HCEC 1CT (cell line): ENCODE results near the gene NUDT22.

Source experiments
- DNase-seq: peaks from one replicate; pipeline ENCODE4 v3.0.0-alpha.2; 2017

NUDT22 gene

GRCh38 chr11:64229744-64230170 is 3.7 kb downstream of the NUDT22 start:
- no peak for DNase-seq

GRCh38 chr11:64230171-64230984 is 4.3 kb downstream of the NUDT22 start, which contains the start of gene DNAJC4:
DNAJC4 (plus strand) TSS chr11:64230548; CDS start chr11:64230855, 307 bp downstream.
- peak; percentile 71 for DNase-seq

- DNase-seq = no peak
These were observed 4.9 kb downstream of the NUDT22 start for GRCh38 chr11:64230985-64231365.

DNA sequence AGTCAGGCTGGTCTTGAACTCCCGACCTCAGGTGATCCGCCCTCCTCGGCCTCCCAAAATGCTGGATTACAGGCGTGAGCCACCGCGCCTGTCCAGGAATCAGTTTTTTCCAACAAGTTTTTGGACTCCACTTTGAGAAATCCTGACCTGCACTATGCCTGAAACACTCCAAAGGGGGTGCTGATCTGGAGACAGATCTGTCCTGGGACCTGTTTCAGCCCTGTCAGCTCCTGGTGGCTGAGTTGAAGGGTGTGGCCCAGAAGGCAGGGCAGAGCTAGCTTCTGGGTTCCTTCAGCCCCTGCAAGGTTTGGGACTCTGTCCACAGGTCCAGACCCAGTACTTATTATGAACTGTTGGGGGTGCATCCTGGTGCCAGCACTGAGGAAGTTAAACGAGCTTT is 5.5 kb downstream of the NUDT22 start:
- DNase-seq = no peak

DNA sequence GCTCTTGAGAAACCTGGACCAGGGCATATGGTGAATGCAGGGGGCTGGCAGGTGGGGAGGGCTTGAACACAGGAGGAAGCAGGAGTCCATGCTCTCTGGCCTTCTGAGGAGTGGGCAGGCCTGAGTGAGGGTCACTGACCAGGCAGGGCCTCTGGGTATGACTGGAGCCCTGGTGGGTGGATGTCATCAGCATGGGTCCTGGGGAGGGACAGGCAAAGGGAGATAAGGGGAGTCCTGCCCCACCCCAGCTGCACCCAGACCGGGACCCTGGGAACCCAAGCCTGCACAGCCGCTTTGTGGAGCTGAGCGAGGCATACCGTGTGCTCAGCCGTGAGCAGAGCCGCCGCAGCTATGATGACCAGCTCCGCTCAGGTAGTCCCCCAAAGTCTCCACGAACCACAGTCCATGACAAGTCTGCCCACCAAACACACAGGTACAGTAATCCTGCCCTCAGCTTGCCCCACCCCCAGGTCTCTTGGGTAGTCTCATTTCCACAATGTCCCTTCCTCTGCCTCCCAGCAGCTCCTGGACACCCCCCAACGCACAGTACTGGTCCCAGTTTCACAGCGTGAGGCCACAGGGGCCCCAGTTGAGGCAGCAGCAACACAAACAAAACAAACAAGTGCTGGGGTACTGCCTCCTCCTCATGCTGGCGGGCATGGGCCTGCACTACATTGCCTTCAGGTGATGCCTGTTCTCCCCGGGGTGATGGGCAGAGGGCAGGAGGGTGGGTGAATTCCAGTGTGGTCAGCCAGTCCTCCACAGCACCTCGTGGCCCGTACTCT is 6.3 kb downstream of the NUDT22 start:
- DNase-seq = no peak

DNA sequence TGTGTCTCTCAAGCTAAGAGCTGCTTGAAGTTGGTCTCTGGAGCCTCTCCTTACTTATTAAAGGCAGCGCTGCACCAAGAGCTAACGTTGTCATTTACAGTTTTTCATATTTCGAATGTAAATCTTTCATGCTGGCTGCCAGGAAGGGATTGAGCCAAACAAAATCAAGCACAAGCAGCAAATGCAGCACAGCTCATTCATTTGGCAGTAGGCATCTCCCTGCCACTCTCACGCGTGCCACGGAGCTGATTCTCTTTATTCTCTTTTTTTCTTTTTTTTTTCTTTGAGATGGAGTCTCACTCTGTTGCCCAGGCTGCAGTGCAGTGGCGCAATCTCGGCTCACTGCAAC is 6.9 kb downstream of the NUDT22 start:
- DNase-seq = no peak

DNA sequence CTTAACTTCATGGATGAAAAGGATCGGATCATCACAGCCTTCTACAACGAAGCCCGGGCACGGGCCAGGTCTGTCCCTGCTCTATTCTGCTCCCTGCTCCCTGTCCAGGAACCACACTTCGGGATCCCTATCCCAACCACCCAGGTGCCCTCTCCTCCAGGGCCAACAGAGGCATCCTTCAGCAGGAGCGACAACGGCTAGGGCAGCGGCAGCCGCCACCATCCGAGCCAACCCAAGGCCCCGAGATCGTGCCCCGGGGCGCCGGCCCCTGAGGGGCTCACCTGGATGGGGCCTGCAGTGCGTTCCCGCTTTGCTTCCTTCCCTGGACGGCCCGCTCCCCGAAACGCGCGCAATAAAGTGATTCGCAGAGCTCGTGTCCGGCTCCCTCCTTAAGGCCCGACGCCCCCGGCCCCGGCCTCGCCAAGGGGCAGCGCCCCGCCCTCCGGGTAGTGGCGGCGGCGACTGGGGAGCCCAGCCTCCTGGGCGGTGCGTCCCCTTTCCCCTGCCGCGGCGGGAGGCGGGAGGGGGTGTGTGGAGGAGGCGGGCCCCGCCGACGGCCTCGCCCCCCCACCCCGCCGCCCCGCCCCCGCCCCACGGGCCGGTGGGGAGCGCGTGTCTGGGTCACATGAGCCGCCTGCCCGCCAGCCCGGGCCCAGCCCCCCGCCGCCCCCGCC is 8.0 kb downstream of the NUDT22 start, which contains the start of gene VEGFB:
Gene VEGFB, plus strand, starts transcription at position 672 of the 674 bp plus-strand sequence. CDS start 250 bp downstream, outside the sequence.
- no peak for DNase-seq

DNA sequence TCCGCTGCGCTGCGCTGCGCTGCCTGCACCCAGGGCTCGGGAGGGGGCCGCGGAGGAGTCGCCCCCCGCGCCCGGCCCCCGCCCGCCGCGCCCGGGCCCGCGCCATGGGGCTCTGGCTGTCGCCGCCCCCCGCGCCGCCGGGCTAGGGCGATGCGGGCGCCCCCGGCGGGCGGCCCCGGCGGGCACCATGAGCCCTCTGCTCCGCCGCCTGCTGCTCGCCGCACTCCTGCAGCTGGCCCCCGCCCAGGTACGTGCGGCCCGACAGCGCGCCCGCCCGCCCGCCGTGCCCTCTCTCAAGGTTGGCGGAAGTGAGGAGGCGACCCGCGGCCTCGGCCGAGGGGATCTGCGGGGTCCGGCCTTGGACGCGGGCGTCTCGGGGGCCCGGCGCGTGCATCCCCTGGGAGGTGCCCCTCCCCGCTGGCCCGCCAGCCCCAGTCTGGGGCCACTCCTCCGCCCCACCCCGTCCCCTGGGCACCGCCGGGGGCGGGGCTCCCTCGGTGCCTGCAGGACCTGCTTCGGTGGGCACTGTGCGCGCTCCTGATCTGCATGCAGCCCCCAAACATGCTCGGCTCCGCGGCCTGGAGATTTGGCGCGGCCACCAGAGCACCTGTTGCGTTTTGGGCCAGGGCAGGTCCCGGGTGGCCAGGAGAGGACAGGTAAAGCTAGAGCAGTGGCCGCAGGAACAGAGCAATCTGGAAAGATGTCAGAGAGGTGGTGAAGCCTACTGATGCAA is 8.7 kb downstream of the NUDT22 start:
- no peak for DNase-seq

DNA sequence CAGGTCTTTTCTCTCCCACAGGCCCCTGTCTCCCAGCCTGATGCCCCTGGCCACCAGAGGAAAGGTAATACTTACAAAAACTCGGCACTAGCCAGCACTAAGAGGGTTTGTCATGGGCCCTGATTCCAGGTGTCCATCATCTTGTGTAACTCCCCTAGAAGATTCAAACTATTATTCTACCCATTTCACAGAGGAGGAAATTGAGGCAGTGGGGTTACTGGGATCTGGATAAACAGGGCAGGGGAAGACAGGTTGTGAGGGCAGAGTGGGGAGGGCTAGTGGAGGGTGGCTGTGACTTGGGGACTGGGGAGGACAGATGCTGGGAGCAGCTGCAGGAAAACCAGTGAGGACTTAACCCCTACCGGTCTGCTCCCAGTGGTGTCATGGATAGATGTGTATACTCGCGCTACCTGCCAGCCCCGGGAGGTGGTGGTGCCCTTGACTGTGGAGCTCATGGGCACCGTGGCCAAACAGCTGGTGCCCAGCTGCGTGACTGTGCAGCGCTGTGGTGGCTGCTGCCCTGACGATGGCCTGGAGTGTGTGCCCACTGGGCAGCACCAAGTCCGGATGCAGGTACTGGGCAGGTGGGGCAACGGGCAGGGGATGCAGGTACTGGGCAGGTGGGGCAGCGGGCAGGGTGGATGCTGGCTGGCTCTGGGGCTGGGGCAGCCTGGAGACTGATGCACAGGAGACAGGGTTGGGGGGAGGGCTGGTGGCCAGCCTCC is 9.5 kb downstream of the NUDT22 start:
- DNase-seq = no peak

DNA sequence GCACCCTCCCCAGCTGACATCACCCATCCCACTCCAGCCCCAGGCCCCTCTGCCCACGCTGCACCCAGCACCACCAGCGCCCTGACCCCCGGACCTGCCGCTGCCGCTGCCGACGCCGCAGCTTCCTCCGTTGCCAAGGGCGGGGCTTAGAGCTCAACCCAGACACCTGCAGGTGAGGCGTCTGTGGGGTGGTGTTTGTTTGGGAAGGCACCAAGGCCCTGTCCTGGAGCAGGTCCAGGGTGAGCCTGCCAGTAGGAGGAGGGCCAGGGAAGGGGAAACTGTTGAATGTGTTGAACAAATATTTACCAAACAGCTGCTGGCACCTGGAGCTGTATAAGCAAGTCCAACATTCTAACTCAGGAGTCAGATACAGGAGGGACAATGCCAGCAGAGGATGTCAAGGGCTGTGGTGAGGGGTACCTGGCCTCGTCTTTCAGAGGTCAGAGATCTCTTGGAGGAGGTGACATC is 11.4 kb downstream of the NUDT22 start:
- no peak for DNase-seq

DNA sequence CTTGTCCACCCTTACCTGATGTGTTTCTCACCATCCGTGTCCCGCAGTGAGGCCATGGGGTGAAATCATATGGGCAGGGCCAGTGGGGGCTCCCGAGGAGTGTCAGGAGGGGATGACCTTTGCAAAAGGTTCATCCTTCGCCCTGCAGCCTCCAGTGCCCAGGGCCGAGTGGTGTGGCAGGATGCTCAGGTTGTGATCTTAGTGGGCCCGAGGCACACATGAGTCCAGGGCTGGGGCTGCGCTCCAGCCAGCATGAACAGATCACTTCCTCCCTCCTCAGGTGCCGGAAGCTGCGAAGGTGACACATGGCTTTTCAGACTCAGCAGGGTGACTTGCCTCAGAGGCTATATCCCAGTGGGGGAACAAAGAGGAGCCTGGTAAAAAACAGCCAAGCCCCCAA is 12.0 kb downstream of the NUDT22 start:
- no peak for DNase-seq

GRCh38 chr11:64238999-64239398 is 12.9 kb downstream of the NUDT22 start:
- no peak for DNase-seq

- no peak for DNase-seq
These were observed 13.8 kb downstream of the NUDT22 start for GRCh38 chr11:64239662-64240434.

DNA sequence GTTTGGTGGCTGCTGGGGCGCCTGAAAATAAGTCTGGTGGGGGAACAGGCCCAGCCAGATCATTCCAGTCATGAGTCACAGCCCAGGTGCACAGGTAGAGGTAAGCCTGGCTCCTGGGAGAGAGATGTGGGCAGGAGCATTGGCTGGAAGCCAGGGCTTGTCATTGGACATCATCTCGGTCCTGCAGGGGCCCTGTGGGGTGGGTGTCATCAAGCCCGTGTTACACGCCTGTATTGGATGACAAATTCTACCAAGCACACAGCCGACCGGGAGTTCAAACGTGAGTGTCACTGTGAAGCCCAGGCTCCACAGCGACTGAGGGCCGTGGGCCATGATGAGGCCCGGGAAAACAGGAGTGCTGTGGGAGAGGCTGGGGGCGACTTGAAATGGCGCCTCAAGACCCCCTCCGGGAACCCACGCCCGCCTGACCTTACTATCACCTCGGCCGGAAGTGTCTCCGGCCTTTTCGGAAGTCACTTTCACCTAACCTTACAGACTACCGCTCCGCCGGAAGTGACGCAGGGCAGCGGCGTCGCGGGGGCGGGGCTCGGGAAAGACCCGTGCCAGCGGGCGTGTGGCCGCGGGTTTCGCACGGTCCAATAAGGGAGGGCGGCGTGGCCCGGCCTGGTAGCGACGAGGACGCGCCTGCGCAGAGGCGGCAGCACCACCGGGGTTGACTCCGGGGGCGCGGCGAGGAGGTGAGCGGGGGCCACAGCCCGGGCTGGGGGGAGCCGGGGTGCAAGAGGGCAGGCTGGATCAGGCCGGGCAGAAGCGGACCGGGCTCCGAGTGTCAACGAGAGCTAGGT is 14.6 kb downstream of the NUDT22 start, which contains the start of gene FKBP2:
Gene FKBP2, plus strand, starts transcription at position 661 of the 806 bp plus-strand sequence. CDS start 1,293 bp downstream, outside the sequence.
- peak; percentile 94 for DNase-seq

DNA sequence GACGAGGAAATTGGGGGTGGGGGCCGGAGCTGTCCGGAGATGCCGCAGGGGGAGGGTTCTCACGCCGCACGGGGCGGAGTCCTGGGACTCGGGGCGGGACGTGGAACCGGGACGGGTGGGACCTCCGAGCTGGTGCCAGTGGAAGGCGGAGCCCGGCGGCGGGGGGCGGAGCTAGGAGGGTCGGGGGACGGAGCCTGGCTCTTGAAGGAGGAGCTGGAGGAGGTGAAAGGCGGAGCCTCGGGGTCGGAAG is 15.1 kb downstream of the NUDT22 start:
- DNase-seq = peak; percentile 99

DNA sequence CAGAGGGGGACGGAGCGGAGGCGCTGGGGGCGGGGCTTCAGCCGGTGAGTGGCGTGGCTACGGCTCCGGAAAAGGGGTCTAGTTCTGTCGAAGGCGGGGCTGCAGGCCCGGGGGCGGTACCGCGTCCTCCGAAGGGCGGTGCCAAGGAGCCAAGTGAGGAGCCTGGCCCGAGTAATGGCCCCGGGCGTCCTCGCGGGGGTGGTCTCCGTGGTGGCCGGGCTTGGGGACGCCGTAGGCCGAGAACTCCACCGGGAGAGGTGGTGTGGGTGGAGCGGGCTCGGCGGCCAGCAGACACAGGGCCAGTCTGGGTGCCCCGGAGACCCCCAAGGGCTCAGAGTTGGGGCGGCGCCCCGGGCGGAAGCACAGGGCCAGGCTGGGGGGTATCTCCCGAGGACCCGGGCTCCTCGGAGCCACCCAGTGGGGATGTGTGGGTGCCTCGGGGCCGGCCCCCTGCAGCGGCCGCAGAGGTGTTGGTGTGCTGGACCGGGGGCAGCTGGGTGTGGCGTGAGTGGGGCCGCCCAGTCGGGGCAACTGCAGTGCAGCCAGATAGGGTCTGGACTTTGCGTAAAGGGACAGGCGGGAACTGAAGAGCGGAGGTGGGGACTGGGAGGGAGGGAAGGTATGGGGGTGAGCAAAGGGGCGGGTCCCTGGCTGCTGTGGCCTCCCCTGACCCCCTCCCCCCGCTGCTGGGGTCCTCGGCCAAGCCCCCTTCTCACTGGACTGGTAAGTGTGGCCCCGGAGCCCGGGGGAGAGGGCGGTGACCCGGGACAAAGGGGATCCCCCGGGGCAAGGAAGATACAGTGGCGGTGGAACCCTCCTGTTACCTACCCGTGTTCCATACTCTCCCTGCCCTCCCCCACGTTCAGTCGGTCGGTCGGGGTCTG is 15.7 kb downstream of the NUDT22 start:
- peak; percentile 20 for DNase-seq

DNA sequence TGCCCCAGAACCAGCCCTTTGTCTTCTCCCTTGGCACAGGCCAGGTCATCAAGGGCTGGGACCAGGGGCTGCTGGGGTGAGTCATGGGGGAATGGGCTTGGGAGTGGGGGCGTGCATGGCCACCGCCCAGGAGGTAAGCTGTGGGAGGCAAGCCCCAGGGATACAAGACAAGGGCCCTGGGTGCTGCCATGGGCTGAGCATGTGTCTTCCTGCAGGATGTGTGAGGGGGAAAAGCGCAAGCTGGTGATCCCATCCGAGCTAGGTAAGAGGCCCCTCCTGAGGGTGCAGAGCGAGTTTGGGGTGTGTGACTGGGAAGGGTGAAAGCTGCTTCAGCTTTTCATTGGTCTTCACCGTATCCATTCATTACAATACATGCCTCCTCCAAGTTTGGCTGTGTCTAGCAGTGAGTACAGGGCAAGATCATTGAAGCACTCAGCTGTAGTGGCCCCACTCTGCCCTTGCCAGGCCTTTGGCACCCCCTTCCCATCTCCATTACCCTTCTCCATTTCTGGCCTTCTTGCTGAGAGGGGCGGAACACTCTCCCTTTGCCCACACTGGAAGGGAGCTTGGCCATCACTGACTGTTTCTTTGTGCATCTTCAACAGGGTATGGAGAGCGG is 17.3 kb downstream of the NUDT22 start:
- no peak for DNase-seq

DNA sequence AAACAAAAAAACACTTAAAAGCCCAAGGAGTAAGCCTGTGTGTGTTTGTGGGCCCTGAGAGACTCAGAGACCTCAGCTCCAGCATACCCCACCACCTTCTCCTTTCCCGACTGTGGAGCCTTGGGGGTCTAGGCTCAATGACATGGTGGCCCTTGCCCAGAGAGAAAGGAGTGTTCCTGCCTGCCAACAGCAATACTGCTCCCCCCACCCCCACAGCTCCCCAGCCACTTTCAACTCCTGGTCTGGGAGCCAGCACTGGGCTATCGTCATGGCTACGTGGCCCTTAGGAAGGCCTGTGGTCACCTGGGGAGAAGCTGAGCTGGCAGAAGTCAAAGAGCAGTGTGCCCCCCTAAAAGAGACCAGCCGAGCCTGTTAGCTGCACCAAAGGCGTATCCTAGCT is 18.0 kb downstream of the NUDT22 start:
- no peak for DNase-seq

DNA sequence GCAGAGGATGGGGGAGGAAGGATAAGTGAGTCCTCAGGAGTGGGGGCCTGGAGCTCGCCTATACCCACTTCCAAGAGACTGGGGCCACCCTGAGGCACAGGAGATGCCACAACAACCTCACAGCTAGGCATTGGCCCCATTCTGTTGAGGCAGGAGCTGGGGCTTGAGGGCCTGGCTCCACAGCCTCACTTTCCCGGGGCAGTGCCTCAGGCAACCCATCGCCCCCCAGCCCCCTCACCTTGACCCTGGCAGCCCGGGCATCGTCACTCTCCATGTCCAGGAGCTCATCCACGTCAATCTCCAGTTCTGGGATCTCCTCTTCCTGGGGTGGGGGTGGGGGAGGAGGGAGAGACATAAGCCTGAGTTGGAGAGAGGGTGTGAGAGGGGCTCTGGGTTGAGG is 18.9 kb downstream of the NUDT22 start:
- DNase-seq = no peak
